ENCODE data around the gene USP53.

USP53 gene

DNA sequence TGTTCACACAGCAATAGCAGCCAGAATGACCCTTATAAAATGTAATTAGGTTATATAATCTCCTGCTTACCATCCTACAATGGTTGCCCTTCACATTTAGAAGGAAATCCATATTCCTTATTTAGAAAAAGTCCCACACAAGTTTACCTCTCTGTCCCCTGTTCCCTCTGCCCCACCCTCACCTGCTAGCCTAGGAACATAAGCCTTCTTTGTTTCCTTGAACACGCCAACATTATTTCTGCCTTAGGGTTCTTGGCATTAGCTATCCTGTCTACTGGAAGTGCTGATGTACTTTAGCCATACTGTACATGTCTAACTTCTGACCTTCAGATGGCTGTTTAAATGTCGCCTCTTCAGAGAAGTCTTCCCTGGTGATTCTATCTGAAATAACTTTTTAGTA lies 28.4 kb upstream of the USP53 start:
- H3K4me1 ChIP-seq: peaks cover 0 to 3% (median 0%) of the 10 kb centered on the region in 4 donors
- H3K27ac ChIP-seq: no peak overlapping the region
- no peaks in the 10 kb centered on the region for H3K9me3 ChIP-seq
- no peaks in the 10 kb centered on the region for H3K27me3 ChIP-seq
- DNase-seq: no peak
- no peak for TF ChIP-seq CTCF (IDR thresholded peaks at IDR 0.05)
- H3K4me3 ChIP-seq: no peak overlapping the region
- no peaks in the 10 kb centered on the region for H3K36me3 ChIP-seq
- intact Hi-C loops (cut with DNase I; ENCODE audit: low total_unique reads): no loop called here

DNA sequence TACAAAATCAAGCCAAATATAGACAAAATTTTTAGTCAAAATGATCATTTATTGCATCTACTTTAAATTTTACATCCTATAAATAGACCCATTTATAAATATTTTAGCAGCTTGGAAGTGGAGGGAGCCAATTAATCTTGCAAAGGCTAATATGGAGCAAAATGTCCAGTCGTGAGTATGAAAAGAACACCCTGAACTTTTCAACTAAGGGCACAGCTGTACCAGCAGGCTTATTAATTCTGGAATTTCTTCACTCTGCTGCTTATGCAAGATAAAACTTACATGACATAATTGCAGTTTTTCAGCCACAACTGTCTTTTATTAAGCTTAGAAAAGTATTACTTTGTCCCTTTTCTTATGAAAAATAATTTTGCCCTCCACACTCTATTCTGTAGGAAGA lies 22.9 kb upstream of the USP53 start:
- peak overlapping the region; percentile 13 to 30 for H3K27ac ChIP-seq

DNA sequence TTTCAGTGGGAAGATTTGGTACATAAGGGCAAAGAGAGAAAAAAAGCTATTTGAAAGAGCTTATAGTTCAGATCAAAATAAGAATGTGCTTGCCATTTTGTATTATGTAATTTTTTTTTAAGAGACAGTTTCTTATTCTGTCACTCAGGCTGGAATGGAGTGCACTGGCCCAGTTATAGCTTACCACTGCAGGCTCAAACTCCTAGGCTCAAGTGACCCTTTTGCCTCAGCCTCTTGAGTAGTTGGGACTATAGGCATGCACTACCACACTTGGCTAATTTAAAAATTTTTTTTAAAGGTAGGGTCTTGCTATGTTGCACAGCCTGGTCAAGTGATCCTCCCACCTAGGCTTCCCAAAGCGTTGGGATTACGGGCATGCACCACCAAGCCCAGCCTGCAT lies 22.2 kb upstream of the USP53 start:
- H3K27ac ChIP-seq: peak overlapping the region in 1 of 2 donors; percentile 30
- no peak for DNase-seq
- intact Hi-C loops (cut with DNase I; ENCODE audit: low total_unique reads): no loop called here
- H3K4me3 ChIP-seq: no peak overlapping the region
- no peaks in the 10 kb centered on the region for H3K36me3 ChIP-seq
- TF ChIP-seq CTCF (IDR thresholded peaks at IDR 0.05): no peak
- no peaks in the 10 kb centered on the region for H3K27me3 ChIP-seq
- H3K9me3 ChIP-seq: no peaks in the 10 kb centered on the region
- peaks cover 0 to 20% (median 3%) of the 10 kb centered on the region in 4 donors for H3K4me1 ChIP-seq

More for the DNA sequence above, 22.9 kb upstream of the USP53 start:
- no peaks in the 10 kb centered on the region for H3K36me3 ChIP-seq
- peaks cover 0 to 20% (median 3%) of the 10 kb centered on the region in 4 donors for H3K4me1 ChIP-seq
- TF ChIP-seq CTCF (IDR thresholded peaks at IDR 0.05): no peak
- DNase-seq: no peak
- H3K27me3 ChIP-seq: no peaks in the 10 kb centered on the region
- H3K9me3 ChIP-seq: no peaks in the 10 kb centered on the region
- intact Hi-C loops (cut with DNase I; ENCODE audit: low total_unique reads): no loop called here
- H3K4me3 ChIP-seq: no peak overlapping the region

DNA sequence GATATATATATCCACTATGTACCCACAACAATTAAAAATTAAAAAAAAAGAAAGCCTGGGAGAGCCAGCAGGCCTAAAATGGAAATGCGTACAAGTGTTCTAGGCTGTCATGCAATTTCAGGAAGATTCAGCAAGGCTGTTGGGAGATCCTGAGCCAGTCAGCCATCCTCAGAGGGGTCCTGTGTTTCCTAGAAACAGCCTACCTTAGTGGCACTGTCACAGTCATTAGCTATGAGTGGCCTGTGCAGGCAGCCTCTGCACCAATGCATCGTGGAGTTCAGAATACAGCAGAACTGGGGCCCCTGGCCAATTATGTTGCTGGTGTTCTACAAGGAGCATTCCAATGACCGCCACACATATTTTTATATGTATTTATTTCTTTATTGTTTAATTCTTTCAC lies 21.0 kb upstream of the USP53 start:
- DNase-seq: no peak
- no peaks in the 10 kb centered on the region for H3K9me3 ChIP-seq
- TF ChIP-seq CTCF (IDR thresholded peaks at IDR 0.05): no peak
- H3K4me1 ChIP-seq: peaks cover 0 to 20% (median 3%) of the 10 kb centered on the region in 4 donors
- no peak overlapping the region for H3K27ac ChIP-seq
- H3K36me3 ChIP-seq: no peaks in the 10 kb centered on the region
- intact Hi-C loops (cut with DNase I; ENCODE audit: low total_unique reads): no loop called here
- H3K4me3 ChIP-seq: no peak overlapping the region
- no peaks in the 10 kb centered on the region for H3K27me3 ChIP-seq

DNA sequence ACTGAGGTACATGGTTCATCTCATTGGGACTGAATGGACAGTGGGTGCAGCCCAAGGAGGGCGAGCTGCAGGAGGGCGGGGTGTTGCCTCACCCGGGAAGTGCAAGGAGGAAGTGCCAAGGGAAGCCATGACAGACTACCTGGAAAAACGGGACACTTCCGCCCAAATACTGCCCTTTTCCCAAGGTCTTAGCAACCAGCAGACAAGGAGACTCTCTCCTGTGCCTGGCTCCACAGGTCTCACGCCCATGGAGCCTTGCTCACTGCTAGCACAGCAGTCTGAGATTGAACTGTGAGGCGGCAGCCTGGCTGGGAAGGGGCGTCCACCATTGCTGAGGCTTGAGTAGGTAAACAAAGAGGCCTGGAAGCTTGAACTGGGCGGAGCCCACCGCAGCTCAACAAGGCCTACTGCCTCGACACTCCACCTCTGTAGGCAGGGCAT lies 14.7 kb upstream of the USP53 start:
- Histone ChIP-seq H3K4me1 (no peaks in the 10 kb centered on the region), H3K9me3 (no peaks in the 10 kb centered on the region), H3K36me3 (no peaks in the 10 kb centered on the region), H3K4me3 (no peak overlapping the region), H3K27ac (no peak overlapping the region), H3K27me3 (no peaks in the 10 kb centered on the region)
- TF ChIP-seq CTCF (IDR thresholded peaks at IDR 0.05): no peak
- intact Hi-C loops (cut with DNase I; ENCODE audit: low total_unique reads): no loop called here
- DNase-seq: no peak

DNA sequence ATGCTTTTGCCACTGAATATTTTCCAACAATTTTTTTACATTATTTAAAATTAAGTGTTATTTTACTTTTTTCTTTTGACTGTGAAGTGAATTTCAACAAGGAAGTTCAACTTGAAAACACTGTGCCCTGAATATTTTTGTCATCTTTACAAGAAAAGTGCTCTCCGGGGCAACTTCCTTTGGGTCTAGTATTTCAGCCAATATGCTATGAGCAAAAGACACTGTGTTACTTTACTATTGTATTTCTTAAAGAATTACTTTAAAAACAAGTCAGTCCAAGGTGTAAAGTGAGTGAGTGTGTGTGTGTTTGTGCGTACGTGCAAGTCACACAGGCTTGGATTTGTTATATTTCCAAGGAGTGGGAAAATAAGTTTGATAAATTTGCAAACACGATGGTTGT lies 7.6 kb upstream of the USP53 start:
- H3K9me3 ChIP-seq: no peaks in the 10 kb centered on the region
- TF ChIP-seq CTCF (IDR thresholded peaks at IDR 0.05): no peak
- peak overlapping the region in 1 of 2 donors; percentile 54 for H3K27ac ChIP-seq
- no peak for DNase-seq
- H3K36me3 ChIP-seq: no peaks in the 10 kb centered on the region
- H3K27me3 ChIP-seq: no peaks in the 10 kb centered on the region
- no peak overlapping the region for H3K4me3 ChIP-seq
- H3K4me1 ChIP-seq: peaks cover 0 to 23% (median 4%) of the 10 kb centered on the region in 4 donors
- intact Hi-C loops (cut with DNase I; ENCODE audit: low total_unique reads): no loop called here

Measured in tibial artery (tissue), 4 donors.